Kidney epithelial cell (primary cell): ENCODE measurements around the gene DNER. TPM values are rescaled to one million over a fixed set of nuclear protein-coding genes. Genes with fewer than 3 reads are reported as not detected.

Experiments
- DNase-seq: peaks from one replicate; pipeline ENCODE4 v3.0.0-alpha.2; 2010; ENCODE audit warnings: low read depth
- H3K27me3 ChIP-seq: 2 replicates; pipeline ENCODE4 v1.6.0; 2011; ENCODE audit warnings: low read length; ENCODE audit not compliant: control insufficient read depth, insufficient read depth
- H3K36me3 ChIP-seq: 2 replicates; pipeline ENCODE4 v1.5.1; 2011; ENCODE audit warnings: low read length; ENCODE audit not compliant: control insufficient read depth, insufficient read depth
- H3K4me3 ChIP-seq: 2 replicates; pipeline ENCODE4 v1.5.1; 2011; ENCODE audit warnings: low read depth, mild to moderate bottlenecking, control low read depth, low read length
- CTCF ChIP-seq: IDR thresholded peaks from 2 replicates; pipeline ENCODE4 v1.5.1; 2011; ENCODE audit warnings: mild to moderate bottlenecking, moderate library complexity, low read length, control low read depth, inconsistent platforms; ENCODE audit not compliant: insufficient read depth, poor library complexity, severe bottlenecking
- total RNA-seq: library from RNA; depleted of rRNA; stranded (reverse); fragments of >200 nt; gene quantifications from 2 replicates; pipeline ENCODE4 v1.2.3, GENCODE V29; 2015

DNER gene
- total RNA-seq, 1 donor from 2014 or later: 5.5 TPM

- DNase-seq: no peak
- Histone ChIP-seq H3K27me3 (no peaks in the 10 kb centered on the region), H3K4me3 (no peak overlapping the region), H3K36me3 (no peaks in the 10 kb centered on the region)
- TF ChIP-seq CTCF: no peak
Observed at GRCh38 chr2:229489016-229489415, 225.3 kb downstream of the DNER start.

- no peak for TF ChIP-seq CTCF
- H3K27me3 ChIP-seq: no peaks in the 10 kb centered on the region
- H3K36me3 ChIP-seq: no peaks in the 10 kb centered on the region
- DNase-seq: no peak
- no peak overlapping the region for H3K4me3 ChIP-seq
Observed at GRCh38 chr2:229488232-229488631, 226.1 kb downstream of the DNER start.

GRCh38 chr2:229486673-229487072, 227.7 kb downstream of the DNER start:
- no peak for TF ChIP-seq CTCF
- H3K27me3 ChIP-seq: no peaks in the 10 kb centered on the region
- no peak for DNase-seq
- no peaks in the 10 kb centered on the region for H3K36me3 ChIP-seq
- H3K4me3 ChIP-seq: no peak overlapping the region

- no peak for TF ChIP-seq CTCF
- Histone ChIP-seq H3K36me3 (no peaks in the 10 kb centered on the region), H3K4me3 (no peak overlapping the region), H3K27me3 (no peaks in the 10 kb centered on the region)
- DNase-seq: no peak
Observed at GRCh38 chr2:229485857-229486256, 228.5 kb downstream of the DNER start.

GRCh38 chr2:229477269-229477755, 237.0 kb downstream of the DNER start:
- Histone ChIP-seq H3K4me3 (no peak overlapping the region), H3K27me3 (no peaks in the 10 kb centered on the region), H3K36me3 (no peaks in the 10 kb centered on the region)
- no peak for TF ChIP-seq CTCF
- no peak for DNase-seq

GRCh38 chr2:229475778-229476177, 238.6 kb downstream of the DNER start:
- Histone ChIP-seq H3K4me3 (no peak overlapping the region), H3K36me3 (no peaks in the 10 kb centered on the region), H3K27me3 (no peaks in the 10 kb centered on the region)
- no peak for TF ChIP-seq CTCF
- no peak for DNase-seq
